Islet of Langerhans (tissue), 1 donor: Measurements from ENCODE around the gene KANK4.

Experiments used
- FAIRE-seq: peaks from one replicate; lab custom pipeline; 2011; peaks lifted over from hg19 to GRCh38; lab: Jason Lieb, UNC

The KANK4 gene

DNA sequence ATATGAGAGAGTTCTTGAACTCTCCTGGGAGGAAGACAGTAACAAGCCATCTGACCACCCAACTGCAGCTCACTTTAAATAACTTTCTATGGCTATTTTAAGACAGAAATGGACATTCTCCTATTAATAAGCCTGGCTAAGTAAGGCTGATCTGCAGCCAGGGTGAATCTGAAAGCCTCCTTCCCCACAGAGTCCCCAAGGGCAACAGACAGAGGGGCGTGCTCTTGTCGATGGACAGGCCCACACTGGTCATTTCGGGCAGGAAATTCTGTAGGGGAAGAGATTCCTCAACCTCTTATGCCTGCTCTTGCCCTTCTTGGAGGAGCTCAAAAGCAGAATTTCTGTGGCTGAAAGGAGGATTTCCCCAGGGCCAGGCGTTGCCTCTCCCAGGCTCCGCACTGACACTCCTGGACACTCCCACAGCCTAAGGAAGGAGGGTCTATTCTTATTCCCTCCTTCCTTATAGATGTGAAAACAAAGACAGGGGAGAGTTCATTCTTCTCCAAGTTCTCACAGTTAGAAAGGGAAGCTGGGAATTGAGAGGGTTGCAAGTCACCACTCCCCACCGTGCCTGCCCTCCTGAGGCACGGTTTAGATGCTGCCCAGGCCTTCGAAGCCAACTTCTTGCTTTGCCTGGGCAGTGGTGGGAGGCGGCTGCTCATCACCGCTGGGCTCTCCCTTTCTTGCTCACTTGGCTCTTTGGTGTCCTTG, 17.9 kb upstream of the KANK4 start:
- FAIRE-seq: no peak

DNA sequence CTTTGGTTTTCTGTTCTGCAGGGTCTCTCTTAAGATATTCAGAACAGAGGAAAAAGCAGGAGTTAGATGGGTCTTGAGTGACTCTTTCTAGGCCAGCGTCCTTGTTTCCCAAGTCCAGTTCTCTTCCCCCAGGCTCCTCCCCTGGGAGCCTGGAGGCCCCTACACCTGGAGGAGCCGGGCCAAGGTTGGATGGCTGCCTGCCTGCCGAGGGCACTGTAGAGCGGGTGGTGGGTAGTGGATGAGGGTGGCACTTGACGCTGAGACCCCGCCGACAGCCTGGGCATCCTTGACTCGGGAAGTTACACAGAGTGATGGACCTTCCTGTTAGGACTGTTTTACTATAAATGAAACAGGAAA, 17.4 kb upstream of the KANK4 start:
- FAIRE-seq: no peak

DNA sequence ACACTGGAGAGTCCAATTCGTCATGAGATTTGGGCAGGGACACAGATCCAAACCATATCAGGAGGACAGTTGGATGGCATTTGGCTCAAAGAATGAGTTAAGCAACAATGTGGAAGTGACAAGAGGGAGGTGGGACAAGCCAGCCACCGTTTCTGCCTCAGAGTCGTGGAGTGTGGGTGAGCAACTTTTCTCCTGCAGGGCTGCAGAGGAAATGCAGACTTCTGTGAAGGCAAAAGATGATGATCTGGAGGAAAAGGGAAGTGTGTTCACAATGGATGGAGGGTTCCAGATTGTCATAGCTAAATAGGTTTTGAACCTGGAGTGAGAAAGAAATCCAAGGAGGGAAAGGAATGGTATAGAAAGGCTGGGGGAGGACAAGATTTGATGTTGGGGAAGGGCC, 16.4 kb upstream of the KANK4 start:
- no peak for FAIRE-seq

DNA sequence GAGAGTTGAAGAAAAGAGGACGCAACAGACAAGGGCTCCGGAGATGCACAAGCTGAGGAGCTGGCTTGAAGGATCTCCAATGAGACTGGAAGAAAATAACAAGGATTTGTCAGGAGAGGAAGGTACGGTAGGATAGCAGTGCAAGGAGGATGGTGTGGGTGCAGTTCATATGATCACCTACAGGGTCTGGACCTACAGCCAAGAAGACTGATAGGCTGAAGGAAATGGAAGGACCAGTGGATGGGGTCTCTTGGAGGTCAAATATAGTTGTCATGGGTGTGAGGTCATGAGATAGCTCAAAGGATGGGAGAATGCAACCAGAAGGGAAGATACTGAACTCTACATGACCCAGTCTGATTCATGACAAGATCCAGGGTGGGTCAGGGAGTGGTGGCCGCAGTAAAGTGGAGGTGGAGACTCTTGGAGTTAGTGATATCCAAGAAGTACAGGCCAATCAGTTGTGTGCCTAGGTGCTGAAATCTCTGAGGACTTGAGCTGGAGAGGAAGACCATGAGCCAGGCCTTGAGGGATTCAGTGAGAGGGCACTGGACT, 15.3 kb upstream of the KANK4 start:
- FAIRE-seq: no peak

DNA sequence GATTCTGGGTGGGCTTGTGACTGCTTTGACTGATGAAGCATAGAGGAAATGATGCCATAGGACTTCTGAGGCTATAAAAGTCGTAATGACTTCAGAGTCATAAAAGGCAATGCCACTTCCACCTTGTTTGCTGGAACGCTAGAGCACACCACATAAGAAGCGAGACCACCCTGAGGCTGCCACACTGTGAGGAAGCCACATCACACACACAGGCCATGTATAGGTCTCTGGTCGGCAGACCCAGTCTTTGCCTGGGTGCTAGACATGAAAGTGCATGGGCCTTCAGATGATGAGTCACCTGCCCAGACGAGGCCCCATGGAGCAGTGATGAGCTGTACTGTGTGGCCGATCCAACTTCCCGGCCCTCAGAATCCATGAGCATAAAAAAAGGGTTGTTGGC, 14.2 kb upstream of the KANK4 start:
- FAIRE-seq: no peak

DNA sequence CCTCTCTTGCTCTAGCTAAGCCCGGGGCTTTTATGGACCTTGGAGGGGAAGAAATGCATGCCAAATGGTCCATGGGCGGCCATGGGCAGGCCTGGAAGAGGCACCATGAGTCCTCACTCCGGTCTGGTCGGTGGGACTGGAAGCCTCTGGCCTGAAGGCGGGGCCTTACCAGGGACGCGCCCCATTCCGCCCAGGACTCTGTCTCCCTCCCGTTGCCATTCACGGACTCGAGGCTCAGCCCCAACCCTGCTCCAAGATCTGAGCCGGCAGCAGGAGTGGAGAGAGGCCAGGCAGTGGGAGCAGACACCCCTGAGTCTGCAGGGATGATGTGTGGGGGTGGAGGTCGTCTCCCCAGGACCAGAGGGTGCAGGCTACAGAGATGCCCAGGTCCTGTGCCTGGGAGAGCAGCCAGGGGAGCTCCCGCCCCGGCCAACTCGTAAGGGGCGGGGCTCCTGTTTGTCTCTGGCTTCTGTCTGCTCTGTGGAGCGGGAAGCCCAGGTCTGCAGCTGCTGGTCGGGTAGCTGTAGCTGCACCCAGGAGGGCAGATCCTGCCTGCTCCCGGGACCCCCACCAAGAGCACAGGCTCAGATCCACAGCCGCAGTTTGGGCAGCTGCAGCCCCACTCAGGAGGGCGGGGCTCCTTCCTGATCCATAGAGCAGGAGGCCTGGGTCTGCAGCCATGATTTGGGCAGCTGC, 8.3 kb upstream of the KANK4 start:
- FAIRE-seq: no peak

DNA sequence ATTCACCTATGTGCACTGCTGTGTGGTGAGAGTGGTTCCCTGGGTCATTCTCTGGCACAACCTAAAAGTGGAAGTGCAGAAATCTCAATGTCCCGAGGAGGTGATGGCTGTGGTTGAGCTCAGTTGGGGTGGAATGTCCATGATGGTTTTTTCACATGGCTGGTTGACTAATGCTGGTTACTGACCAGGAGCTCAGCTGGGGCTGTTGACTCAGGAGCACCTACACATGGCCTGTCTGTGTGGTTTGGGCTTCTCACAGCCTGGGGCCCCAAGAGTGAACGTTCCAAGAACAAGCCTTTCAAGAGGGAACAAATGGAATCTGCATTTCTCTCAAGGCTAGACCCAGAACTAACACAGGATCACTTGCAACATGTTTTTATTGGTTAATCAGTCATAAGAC, 6.4 kb upstream of the KANK4 start:
- no peak for FAIRE-seq

DNA sequence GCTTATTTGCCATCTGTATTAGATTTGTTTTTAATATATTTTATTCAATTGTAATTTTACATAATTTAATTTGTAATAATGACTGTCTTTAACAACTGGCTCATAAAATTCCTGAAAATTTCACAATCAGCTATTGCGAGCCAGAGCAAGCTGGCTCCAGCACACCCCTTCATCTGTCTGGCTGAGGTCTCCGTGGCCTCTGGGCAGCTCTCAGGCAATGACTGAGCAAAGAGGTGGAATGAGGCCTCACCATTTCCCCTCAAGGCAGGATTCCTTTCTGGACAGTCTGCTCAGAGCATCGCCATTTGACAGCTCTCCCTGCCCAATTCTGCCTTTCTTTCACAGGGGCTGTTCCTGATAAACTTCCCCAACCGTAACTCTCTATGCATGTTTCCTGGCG, 5.8 kb upstream of the KANK4 start:
- no peak for FAIRE-seq

DNA sequence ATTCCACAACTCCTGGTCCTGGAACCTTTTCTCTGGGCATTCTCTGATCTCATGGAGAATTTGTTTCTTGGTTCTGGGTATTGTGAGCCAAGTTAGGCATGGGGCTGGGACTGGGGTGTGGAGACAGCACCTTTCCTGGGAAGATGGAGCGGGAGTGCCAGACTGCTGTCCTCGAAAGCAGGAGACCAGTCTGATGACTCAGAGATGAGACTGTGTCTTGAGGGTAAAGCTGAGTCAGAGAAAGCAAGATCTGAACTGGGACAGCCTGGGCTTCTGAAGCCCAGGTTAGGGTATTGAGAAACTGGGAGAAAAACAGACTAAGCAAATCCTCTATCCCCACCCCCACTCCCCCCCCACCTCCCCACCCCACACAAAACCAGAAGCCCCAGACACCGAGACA, 2.2 kb upstream of the KANK4 start:
- no peak for FAIRE-seq

DNA sequence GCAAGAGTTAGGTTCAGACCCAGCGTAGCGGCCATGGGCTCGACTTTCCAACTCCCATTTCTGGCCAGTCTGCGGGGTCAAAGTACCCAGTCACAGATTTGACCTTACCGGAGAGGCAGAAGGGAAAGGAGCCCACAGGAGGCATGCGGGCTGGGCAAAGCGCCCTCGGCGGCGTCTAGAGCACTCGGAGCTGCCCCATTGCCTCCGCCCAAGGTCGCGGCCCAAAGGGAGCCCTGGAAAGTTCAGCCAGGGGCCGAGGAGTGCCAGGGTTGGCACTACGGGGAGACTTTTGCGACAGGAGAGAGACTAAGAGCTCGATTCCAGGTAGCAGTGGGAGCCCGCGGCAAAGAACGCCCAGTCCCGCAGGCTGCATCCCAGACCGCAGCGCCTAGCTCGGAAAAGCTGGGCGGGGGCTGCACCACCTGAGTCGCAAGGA, 896 bp downstream of the KANK4 start:
- FAIRE-seq: no peak

DNA sequence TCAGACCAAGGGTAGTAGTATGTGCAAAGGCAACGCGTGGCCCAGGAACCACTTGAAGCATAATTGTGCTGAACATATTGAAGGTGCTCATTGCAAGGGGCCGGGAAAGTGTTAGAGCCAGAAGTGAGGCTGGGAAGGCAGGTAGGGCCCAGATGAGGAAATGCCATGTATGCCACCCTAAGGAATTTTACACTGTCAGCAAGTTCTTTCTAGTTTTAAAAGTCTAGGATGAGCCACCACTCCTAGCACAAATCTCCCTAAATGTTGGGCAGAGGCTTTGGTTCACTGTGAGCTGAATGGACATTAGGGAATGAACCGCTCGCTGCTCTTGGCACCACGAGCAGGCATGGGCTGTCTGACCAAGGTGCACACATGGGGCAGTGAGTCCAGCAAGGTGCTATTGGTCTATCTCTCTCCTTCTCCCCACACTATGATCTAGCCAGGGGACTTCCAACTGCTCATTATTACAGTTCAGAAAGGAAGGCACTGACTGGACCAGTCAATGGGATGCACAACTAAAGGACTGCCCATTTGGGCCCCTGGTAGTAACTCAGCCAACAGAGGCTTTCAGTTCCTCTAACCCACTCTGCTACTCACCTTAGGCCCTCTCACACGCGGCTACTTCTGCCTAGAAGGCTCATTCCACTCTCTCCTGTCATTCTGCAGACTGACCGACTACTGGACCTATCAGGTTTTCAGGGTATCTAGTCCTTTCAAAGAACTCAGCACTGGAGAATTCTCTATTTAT, 2.0 kb downstream of the KANK4 start:
- no peak for FAIRE-seq

DNA sequence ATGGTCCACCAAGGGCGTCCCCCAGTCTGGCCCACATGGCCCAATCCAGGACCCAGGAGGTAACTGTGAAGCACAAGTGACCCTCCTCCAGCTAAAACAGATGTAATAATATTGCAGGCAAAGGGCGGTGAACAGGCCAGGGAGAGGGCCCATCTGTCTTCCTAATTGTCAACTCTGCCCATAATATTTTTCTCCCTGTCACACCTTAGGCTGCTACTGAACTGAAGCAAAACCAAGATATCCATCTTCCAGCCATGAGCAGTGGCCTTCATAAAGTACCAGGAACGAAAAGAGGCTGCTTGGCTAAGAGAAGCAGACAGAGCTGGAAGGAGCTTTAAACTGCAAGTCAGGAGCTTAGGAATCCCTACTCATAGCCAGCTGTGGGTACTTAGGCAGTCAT, 3.1 kb downstream of the KANK4 start:
- FAIRE-seq: no peak

DNA sequence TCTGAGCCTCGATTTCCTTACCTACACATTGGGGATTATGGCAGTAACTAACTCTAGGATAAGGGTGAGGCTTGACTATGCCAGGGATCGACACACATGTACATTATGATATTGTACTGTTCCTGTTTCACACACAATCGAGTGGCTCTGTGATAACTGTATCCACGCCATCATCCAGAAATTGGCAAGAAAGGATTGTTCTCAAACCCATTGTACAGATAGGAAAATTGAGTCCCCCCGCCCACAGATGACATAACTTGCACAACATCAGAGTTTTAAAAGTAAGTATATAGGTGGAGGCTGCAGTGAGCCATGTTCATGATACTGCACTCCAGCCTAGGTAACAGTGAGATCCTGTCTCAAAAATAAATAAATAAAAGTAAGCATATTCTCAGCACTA, 3.8 kb downstream of the KANK4 start:
- no peak for FAIRE-seq

DNA sequence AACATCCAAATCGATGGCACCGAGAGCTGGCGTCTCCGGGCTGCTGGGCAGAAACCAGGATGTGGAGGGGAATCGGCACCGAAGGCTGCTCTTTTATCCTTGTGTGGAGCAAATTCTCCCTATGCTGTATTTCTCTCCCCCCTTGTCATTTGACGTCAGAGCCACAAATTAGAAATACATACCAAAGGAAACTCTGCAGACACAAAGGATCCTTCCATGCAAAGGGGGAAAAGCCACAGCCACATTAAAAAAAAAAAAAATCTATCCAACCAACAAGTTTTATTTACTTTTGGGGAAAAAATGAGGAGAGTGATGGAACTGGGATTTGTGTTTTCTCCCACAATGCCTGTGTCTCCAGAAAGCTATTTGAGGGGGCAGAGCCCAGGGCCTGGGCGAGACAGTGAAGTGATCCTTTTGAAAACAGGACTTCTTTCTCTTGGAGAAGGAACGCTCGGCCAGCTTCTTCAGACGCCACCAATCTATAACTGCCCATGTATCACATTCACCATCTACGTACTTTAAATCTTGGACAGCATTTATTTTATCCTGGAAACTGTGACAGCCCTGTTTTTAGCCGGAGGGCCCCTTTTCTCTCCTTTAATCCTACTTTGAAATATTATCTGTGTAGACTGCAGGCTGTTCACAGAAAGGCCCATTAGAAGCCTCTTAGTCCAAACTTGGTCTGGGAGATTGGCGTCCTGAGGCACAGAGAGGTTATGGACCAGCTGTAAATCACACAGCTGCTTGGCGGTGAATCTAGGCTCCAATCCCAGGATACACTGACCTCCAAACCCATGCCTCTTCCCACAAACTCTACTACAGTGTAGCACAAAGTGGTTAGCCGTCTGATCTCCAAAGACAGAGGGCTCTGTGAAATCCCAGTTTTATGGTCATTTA, 4.5 kb downstream of the KANK4 start:
- FAIRE-seq: no peak

DNA sequence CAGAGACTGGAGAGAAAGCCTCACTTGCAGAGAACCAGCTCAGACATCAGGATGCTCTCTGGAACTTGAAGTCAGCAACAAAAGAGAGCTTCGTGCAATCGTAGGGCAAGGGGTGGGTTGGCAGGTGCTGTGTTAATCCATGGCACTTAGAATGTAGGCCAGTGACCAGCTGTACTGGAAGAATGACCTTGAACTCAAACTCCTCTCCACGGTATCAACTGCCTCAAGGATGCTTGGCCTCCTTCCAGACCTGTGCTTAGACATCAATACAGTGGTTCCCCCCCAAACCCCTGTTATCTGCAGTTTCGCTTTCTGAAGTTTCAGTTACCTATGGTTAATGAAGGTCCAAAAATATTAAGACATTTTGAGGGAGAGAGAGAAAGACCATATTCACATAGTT, 6.5 kb downstream of the KANK4 start:
- no peak for FAIRE-seq

DNA sequence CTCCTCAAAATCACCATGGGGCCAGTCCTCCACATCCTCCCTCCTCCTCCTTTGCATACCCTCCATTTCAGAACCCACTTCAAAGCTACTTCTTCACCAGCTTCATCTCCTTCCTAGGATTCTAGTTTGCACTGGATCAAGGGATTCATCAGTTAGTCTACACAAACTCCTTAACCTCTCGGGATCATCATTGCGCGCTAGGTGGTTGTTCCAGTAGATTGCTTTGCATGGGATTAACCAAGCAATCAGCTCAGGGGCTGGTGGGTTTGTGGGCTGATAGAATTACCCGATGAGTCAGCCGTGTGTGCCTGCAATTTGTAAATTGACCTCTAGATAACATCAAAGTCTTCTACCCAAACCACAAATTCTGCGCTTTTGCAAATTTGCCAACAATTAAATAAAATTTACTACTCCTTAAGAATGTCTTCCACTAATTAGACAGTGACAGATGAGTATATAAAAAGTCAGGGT, 7.7 kb downstream of the KANK4 start:
- FAIRE-seq: no peak

DNA sequence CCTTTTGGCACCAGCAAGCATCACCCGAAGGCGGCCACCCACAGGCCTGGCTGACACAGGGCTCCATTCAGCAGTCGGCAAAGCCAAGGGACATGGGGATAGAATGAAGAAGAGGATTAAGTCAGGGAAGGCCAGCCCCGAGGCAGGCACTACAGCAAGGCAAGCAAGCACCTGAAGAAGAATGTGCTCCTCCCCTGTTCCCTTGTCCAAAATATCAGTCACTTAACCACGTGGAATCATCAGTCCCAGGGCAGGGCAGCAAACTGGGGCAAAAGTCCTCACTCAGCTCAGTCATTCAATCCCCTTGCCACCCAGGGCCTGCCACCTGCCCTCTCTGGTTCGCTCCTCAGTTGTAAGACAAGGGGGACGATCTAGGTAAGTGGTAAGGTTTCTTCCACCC, 9.3 kb downstream of the KANK4 start:
- FAIRE-seq: no peak

DNA sequence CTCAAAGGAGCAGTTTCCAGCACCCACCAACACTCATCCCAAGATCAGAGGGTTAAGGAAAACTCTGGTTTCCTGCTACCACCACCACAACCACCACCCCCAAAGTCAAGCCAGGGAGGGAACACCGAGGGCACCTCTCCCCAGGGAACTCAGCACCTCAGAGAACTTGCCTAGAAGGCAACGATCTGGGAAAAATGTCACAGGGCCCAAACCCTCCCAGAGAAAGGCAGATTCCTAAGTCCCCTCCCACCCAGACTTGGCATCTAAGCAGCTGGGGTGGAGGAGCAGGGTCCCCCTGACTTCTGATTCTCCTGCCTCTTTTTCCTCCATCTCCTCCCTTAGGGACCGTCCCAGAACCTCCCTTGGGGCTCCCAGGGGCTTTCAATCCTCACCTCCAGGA, 10.6 kb downstream of the KANK4 start:
- FAIRE-seq: no peak

DNA sequence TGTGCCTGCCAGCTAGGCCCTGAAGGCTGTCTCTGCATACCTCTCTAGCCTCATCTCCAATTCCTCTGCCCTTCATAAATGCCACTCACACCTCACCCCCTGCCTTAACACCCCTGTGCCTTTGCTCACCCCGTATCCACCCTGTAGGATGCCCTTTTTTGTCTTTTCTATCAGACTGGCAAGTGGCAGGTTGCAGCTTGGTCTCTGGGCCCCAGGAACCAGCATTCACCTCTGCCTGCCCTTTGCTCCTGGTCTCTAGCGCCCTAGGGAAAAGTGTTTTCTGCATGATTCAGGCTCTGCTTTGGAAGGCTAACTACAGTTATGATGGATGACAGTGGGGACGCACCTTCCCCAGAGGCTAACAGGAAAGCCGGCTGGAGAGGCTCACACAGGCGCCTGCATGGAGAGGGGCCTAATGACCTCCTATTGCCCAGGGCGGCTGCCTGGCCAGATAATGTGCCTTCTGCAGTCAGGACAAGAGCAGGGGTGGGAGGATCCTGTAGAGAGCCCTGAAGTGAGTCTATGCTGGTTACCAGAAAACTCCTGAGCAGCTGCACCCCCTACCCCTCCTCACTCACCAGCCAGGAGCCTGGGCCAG, 11.2 kb downstream of the KANK4 start:
- FAIRE-seq: no peak

DNA sequence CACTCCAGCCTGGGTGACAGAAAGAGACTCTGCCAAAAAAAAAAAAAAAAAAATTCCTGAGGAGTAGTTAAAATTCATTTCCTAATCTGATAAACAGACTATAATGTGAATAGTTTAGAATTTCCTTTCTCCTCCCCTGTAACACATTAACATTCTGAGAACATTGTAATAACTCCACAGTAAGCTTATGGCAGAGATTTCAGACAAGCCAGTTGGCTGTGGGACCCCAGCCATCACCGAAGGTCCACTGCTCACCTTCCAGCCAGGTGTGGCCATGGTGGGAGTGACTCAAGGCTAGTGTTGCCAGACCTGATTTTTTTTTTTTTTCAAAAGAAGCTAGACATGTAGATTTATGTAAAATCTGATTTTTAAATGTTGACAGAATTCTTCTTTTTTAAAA, 11.8 kb downstream of the KANK4 start:
- FAIRE-seq: no peak

DNA sequence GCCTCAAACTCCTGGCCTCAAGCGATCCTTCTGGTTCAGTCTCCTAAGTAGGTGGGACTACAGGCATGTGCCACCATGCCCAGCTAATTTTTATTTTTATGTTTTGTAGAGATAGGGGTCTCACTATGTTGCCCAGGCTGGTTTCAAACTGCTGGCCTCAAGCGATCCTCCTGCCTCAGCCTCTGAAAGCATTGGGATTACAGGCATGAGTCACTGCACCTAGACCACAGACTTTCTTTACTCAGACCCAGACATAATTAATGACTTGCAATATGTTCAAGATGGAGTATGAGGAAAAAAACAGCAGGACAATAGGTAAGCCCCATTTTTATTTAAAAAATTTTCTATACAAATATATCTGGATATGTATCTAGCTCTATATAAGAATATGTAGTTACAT, 13.2 kb downstream of the KANK4 start:
- FAIRE-seq: no peak

DNA sequence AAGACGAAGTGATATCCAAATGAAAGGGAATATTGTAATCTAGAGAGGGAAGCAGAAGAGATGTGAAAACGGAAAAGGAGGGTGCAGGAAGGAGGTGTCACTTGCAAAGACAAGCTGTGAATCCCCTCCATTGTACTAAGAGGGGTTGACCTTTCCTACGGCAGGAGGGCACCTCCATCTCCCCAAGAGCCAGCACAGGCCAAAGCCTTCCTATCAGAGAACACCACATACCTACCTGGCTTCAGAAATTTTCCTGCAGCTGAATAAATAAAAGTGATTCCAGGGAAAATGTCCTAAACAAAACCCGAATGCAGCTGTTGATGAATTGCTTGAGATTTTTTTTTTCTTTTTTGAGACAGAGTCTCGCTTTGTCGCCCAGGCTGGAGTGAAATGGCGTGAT, 14.3 kb downstream of the KANK4 start:
- FAIRE-seq: no peak
